ENCODE results near the gene COL9A3.

COL9A3 gene

GRCh38 chr20:62872184-62872847, 55.5 kb downstream of the COL9A3 start:
- no peak overlapping the region for H3K4me2 ChIP-seq (ENCODE audit: low read depth, low read length, poor library complexity, severe bottlenecking)
- no peaks in the 10 kb centered on the region for H3K79me2 ChIP-seq (ENCODE audit: insufficient read depth, low read length)
- no peak overlapping the region for H2AFZ ChIP-seq (ENCODE audit: low read length)
- no peak overlapping the region for H3K4me3 ChIP-seq (ENCODE audit: low read length, poor library complexity, severe bottlenecking)
- no peak overlapping the region for H3K9ac ChIP-seq (ENCODE audit: low read depth, low read length, poor library complexity, severe bottlenecking)
- no peaks in the 10 kb centered on the region for H3K9me2 ChIP-seq (replicated peaks; ENCODE audit: low read depth, low read length)
- H3K27me3 ChIP-seq (ENCODE audit: insufficient read depth, low read length, poor library complexity, severe bottlenecking) = no peaks in the 10 kb centered on the region
- H3F3A ChIP-seq (ENCODE audit: low read depth) = peaks cover 4% of the 10 kb centered on the region
- peaks cover 11% of the 10 kb centered on the region for H3K4me1 ChIP-seq (ENCODE audit: insufficient read depth, low read length, poor library complexity, severe bottlenecking)
- H4K20me1 ChIP-seq (ENCODE audit: insufficient read depth, low read length, poor library complexity, severe bottlenecking) = no peaks in the 10 kb centered on the region
- no peak for TF ChIP-seq EZH2phosphoT487 (IDR thresholded peaks at IDR 0.05; ENCODE audit: borderline replicate concordance)
- TF ChIP-seq CTCF (conservative IDR thresholded peaks at IDR 0.05; ENCODE audit: low read length) = no peak
- no peaks in the 10 kb centered on the region for H3K9me3 ChIP-seq (ENCODE audit: insufficient read depth, low read depth, low read length)
- no peaks in the 10 kb centered on the region for H3K36me3 ChIP-seq (ENCODE audit: insufficient read depth, low read length)

- Histone ChIP-seq H3K9me3 (ENCODE audit: insufficient read depth, low read depth, low read length) (no peaks in the 10 kb centered on the region), H3F3A (ENCODE audit: low read depth) (peaks cover 9% of the 10 kb centered on the region), H3K4me2 (ENCODE audit: low read depth, low read length, poor library complexity, severe bottlenecking) (no peak overlapping the region), H3K4me1 (ENCODE audit: insufficient read depth, low read length, poor library complexity, severe bottlenecking) (peaks cover 11% of the 10 kb centered on the region), H3K36me3 (ENCODE audit: insufficient read depth, low read length) (no peaks in the 10 kb centered on the region), H4K20me1 (ENCODE audit: insufficient read depth, low read length, poor library complexity, severe bottlenecking) (no peaks in the 10 kb centered on the region), H3K4me3 (ENCODE audit: low read length, poor library complexity, severe bottlenecking) (no peak overlapping the region), H3K9me2 (replicated peaks; ENCODE audit: low read depth, low read length) (no peaks in the 10 kb centered on the region), H3K79me2 (ENCODE audit: insufficient read depth, low read length) (no peaks in the 10 kb centered on the region), H3K9ac (ENCODE audit: low read depth, low read length, poor library complexity, severe bottlenecking) (no peak overlapping the region), H2AFZ (ENCODE audit: low read length) (no peak overlapping the region), H3K27me3 (ENCODE audit: insufficient read depth, low read length, poor library complexity, severe bottlenecking) (no peaks in the 10 kb centered on the region)
- no peak for TF ChIP-seq CTCF (conservative IDR thresholded peaks at IDR 0.05; ENCODE audit: low read length)
Measured at GRCh38 chr20:62872862-62873261, 56.0 kb downstream of the COL9A3 start.

GRCh38 chr20:62873280-62873679, 56.4 kb downstream of the COL9A3 start:
- Histone ChIP-seq H3K4me1 (ENCODE audit: insufficient read depth, low read length, poor library complexity, severe bottlenecking) (peaks cover 11% of the 10 kb centered on the region), H3K9ac (ENCODE audit: low read depth, low read length, poor library complexity, severe bottlenecking) (peak overlapping the region; percentile 39), H3K9me2 (replicated peaks; ENCODE audit: low read depth, low read length) (no peaks in the 10 kb centered on the region), H3F3A (ENCODE audit: low read depth) (peaks cover 10% of the 10 kb centered on the region), H3K9me3 (ENCODE audit: insufficient read depth, low read depth, low read length) (no peaks in the 10 kb centered on the region), H3K36me3 (ENCODE audit: insufficient read depth, low read length) (no peaks in the 10 kb centered on the region), H3K27me3 (ENCODE audit: insufficient read depth, low read length, poor library complexity, severe bottlenecking) (no peaks in the 10 kb centered on the region), H3K4me3 (ENCODE audit: low read length, poor library complexity, severe bottlenecking) (peak overlapping the region; percentile 60), H4K20me1 (ENCODE audit: insufficient read depth, low read length, poor library complexity, severe bottlenecking) (no peaks in the 10 kb centered on the region), H3K79me2 (ENCODE audit: insufficient read depth, low read length) (no peaks in the 10 kb centered on the region), H2AFZ (ENCODE audit: low read length) (no peak overlapping the region), H3K4me2 (ENCODE audit: low read depth, low read length, poor library complexity, severe bottlenecking) (peak overlapping the region; percentile 46)
- TF ChIP-seq CTCF (conservative IDR thresholded peaks at IDR 0.05; ENCODE audit: low read length) (no peak), EZH2phosphoT487 (IDR thresholded peaks at IDR 0.05; ENCODE audit: borderline replicate concordance) (no peak)

All from Loucy (cell line).